A549 (cell line): ENCODE results near the gene MYLK. TPM values are rescaled to one million over a fixed set of nuclear protein-coding genes. Genes with fewer than 3 reads are reported as not detected.

ENCODE experiments used
- ATAC-seq, 2 experiments: fragments of 200-7000 bp in 1 of 2; fragments of >200 bp in 1 of 2; cut with Nextera tagmentation in 1 of 2; cut with Tn5 transposase in 1 of 2; 3 replicates each; pipeline versions ENCODE4 v1.8.0 to v1.9.1; 2018 to 2020; ENCODE audit warnings: mild to moderate bottlenecking in 1 of 2, moderate library complexity in 1 of 2
- CTCF ChIA-PET: fragments of 300-600 bp; sonication (Branson Sonifier 250); formaldehyde crosslinking; extraction: SDS; loops from one replicate; lab custom pipeline; 2021; ENCODE audit warnings: antibody characterized with exemption, inconsistent platforms; lab: Yijun Ruan, JAX
- POLR2A ChIA-PET: fragments of 350-600 bp; formaldehyde crosslinking; extraction: SDS; loops from one replicate; lab custom pipeline; 2021; ENCODE audit warnings: antibody characterized with exemption, inconsistent platforms; lab: Yijun Ruan, JAX
- DNase-seq, 2 experiments: peaks; one replicate each; pipeline versions ENCODE4 v3.0.0 to v3.0.0-alpha.2; 2011 to 2016; ENCODE audit warnings: low read depth in 1 of 2, low spot score in 1 of 2
- FAIRE-seq: peaks from 2 replicates; lab custom pipeline; 2011; peaks lifted over from hg19 to GRCh38; lab: Jason Lieb, UNC
- H3K27ac ChIP-seq, 2 experiments: fragments of >200 bp; sonication (Bioruptor Twin); formaldehyde crosslinking; 3 replicates each; pipeline ENCODE4 v1.5.1; 2016 to 2017
- H3K4me1 ChIP-seq: fragments of >200 bp; sonication (Bioruptor Twin); formaldehyde crosslinking; 3 replicates; pipeline ENCODE4 v1.6.1; 2016
- H3K4me2 ChIP-seq: fragments of >200 bp; sonication (Bioruptor Twin); formaldehyde crosslinking; 3 replicates; pipeline ENCODE4 v1.6.1; 2016
- H3K4me3 ChIP-seq: fragments of >200 bp; sonication (Bioruptor Twin); formaldehyde crosslinking; 3 replicates; pipeline ENCODE4 v1.5.1; 2016
- H3K9me3 ChIP-seq: fragments of >200 bp; sonication (Bioruptor Twin); formaldehyde crosslinking; 3 replicates; pipeline ENCODE4 v1.6.1; 2016
- EP300 ChIP-seq, 2 experiments: fragments of >200 bp; sonication (Bioruptor Twin); formaldehyde crosslinking; IDR thresholded peaks; 2 replicates in 1 of 2; 3 replicates in 1 of 2; pipeline ENCODE4 v1.6.1; 2016 to 2017
- FOSB ChIP-seq: fragments of 250-450 bp; sonication (Bioruptor Pico); IDR thresholded peaks from 2 replicates; pipeline ENCODE4 v1.5.0; 2020; ENCODE audit warnings: mild to moderate bottlenecking, moderate library complexity
- FOXS1 ChIP-seq: fragments of 250-450 bp; sonication (Bioruptor Pico); IDR thresholded peaks from 2 replicates; pipeline ENCODE4 v1.5.0; 2020; ENCODE audit warnings: mild to moderate bottlenecking, moderate library complexity
- HDAC2 ChIP-seq: fragments of 200-600 bp; sonication (generic); IDR thresholded peaks from 2 replicates; pipeline ENCODE4 v1.6.1; 2016
- JUN ChIP-seq, 2 experiments: fragments of >200 bp; sonication (Bioruptor Twin); formaldehyde crosslinking; IDR thresholded peaks; 2 replicates in 1 of 2; 3 replicates in 1 of 2; pipeline ENCODE4 v1.6.1; 2016 to 2017
- JUNB ChIP-seq: fragments of >200 bp; sonication (Bioruptor Twin); formaldehyde crosslinking; IDR thresholded peaks from 2 replicates; pipeline ENCODE4 v1.6.1; 2016
- RARB ChIP-seq: fragments of 250-450 bp; sonication (Bioruptor Pico); IDR thresholded peaks from 2 replicates; pipeline ENCODE4 v1.8.0; 2021; ENCODE audit warnings: mild to moderate bottlenecking, moderate library complexity
- ZC3H11A ChIP-seq: fragments of 450-650 bp; IDR thresholded peaks from 2 replicates; pipeline ENCODE4 v1.6.1; 2014; ENCODE audit warnings: antibody characterized with exemption, mild to moderate bottlenecking
- ZSCAN20 ChIP-seq: fragments of 250-450 bp; sonication (Bioruptor Pico); IDR thresholded peaks from 2 replicates; pipeline ENCODE4 v1.8.0; 2022; ENCODE audit warnings: mild to moderate bottlenecking, moderate library complexity
- WGBS: methylation state at CpG from one replicate; pipeline ENCODE4 v1.1.6; 2017; ENCODE audit errors: missing lambda C conversion rate; 5-methylcytosine and 5-hydroxymethylcytosine counted together
- polyA plus RNA-seq, 4 experiments: library from polyadenylated mRNA; depleted of rRNA in 3 of 4; stranded (reverse); fragments of >200 nt; fragmentation: RNase III in 1 of 4; extraction: RNeasy Plus Mini Kit Qiagen cat#74134 plus additional on column Dnase treatment in 1 of 4; gene quantifications; 2 replicates in 3 of 4; 3 replicates in 1 of 4; pipeline ENCODE4 v1.2.3, GENCODE V29; 2011 to 2017
- TF ChIP-seq, protein P1 (sequence below): fragments of 200-600 bp; sonication (generic); IDR thresholded peaks from 2 replicates; pipeline ENCODE4 v1.6.1; 2016; ENCODE audit warnings: antibody characterized with exemption, mild to moderate bottlenecking, moderate library complexity
- TF ChIP-seq, protein P2 (sequence below): IDR thresholded peaks from 2 replicates; pipeline ENCODE4 v1.6.1; 2012
- TF ChIP-seq, protein P3 (sequence below): fragments of >200 bp; sonication (Bioruptor Twin); formaldehyde crosslinking; IDR thresholded peaks from 2 replicates; pipeline ENCODE4 v1.6.1; 2016
- TF ChIP-seq, protein P4 (sequence below): fragments of >200 bp; sonication (Bioruptor Twin); formaldehyde crosslinking; IDR thresholded peaks from 3 replicates; pipeline ENCODE4 v1.5.1; 2016
- TF ChIP-seq, protein P5 (sequence below): fragments of 250-450 bp; sonication (Bioruptor Pico); IDR thresholded peaks from 2 replicates; pipeline ENCODE4 v1.5.0; 2021; ENCODE audit warnings: mild to moderate bottlenecking, moderate library complexity, borderline replicate concordance
- TF ChIP-seq, protein P6 (sequence below): IDR thresholded peaks from 2 replicates; pipeline ENCODE4 v1.6.1; 2012

The MYLK gene
- polyA plus RNA-seq, 2 of the 4 experiments (the other 2 are of a cell fraction) = 16.9 to 17.4 TPM

DNA sequence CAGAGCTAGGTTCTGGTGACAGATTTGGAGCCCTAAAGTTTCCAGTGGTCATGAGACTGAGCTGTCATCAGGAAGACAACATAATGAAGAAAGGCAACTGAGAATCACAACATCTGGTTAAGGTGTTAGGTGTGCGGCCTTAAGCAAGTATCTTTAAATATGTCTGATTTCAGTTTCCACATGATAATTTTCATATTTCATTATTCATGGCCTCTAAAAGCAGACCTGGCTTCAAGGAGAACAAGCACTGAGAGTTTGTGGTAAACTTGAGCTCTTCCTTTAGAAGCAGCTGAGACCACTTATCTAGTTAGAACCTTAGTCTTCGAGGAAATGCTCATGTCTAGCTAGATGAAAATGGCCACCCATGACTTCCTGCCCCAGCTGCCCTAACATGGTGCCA, 25.7 kb upstream of the MYLK start:
- TF ChIP-seq, protein P1, sequence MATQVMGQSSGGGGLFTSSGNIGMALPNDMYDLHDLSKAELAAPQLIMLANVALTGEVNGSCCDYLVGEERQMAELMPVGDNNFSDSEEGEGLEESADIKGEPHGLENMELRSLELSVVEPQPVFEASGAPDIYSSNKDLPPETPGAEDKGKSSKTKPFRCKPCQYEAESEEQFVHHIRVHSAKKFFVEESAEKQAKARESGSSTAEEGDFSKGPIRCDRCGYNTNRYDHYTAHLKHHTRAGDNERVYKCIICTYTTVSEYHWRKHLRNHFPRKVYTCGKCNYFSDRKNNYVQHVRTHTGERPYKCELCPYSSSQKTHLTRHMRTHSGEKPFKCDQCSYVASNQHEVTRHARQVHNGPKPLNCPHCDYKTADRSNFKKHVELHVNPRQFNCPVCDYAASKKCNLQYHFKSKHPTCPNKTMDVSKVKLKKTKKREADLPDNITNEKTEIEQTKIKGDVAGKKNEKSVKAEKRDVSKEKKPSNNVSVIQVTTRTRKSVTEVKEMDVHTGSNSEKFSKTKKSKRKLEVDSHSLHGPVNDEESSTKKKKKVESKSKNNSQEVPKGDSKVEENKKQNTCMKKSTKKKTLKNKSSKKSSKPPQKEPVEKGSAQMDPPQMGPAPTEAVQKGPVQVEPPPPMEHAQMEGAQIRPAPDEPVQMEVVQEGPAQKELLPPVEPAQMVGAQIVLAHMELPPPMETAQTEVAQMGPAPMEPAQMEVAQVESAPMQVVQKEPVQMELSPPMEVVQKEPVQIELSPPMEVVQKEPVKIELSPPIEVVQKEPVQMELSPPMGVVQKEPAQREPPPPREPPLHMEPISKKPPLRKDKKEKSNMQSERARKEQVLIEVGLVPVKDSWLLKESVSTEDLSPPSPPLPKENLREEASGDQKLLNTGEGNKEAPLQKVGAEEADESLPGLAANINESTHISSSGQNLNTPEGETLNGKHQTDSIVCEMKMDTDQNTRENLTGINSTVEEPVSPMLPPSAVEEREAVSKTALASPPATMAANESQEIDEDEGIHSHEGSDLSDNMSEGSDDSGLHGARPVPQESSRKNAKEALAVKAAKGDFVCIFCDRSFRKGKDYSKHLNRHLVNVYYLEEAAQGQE = no peak
- TF ChIP-seq EP300 (IDR thresholded peaks at IDR 0.05) (no peak), RARB (CRISPR knock-in tag) (no peak), FOSB (no peak), JUNB (no peak), JUN (IDR thresholded peaks at IDR 0.05) (no peak), ZC3H11A (no peak), HDAC2 (no peak)
- TF ChIP-seq, protein P2, sequence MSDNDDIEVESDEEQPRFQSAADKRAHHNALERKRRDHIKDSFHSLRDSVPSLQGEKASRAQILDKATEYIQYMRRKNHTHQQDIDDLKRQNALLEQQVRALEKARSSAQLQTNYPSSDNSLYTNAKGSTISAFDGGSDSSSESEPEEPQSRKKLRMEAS = no peak
- TF ChIP-seq, protein P3, sequence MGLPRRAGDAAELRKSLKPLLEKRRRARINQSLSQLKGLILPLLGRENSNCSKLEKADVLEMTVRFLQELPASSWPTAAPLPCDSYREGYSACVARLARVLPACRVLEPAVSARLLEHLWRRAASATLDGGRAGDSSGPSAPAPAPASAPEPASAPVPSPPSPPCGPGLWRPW = no peak
- TF ChIP-seq, protein P4, sequence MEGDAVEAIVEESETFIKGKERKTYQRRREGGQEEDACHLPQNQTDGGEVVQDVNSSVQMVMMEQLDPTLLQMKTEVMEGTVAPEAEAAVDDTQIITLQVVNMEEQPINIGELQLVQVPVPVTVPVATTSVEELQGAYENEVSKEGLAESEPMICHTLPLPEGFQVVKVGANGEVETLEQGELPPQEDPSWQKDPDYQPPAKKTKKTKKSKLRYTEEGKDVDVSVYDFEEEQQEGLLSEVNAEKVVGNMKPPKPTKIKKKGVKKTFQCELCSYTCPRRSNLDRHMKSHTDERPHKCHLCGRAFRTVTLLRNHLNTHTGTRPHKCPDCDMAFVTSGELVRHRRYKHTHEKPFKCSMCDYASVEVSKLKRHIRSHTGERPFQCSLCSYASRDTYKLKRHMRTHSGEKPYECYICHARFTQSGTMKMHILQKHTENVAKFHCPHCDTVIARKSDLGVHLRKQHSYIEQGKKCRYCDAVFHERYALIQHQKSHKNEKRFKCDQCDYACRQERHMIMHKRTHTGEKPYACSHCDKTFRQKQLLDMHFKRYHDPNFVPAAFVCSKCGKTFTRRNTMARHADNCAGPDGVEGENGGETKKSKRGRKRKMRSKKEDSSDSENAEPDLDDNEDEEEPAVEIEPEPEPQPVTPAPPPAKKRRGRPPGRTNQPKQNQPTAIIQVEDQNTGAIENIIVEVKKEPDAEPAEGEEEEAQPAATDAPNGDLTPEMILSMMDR = no peak
- TF ChIP-seq, protein P5, sequence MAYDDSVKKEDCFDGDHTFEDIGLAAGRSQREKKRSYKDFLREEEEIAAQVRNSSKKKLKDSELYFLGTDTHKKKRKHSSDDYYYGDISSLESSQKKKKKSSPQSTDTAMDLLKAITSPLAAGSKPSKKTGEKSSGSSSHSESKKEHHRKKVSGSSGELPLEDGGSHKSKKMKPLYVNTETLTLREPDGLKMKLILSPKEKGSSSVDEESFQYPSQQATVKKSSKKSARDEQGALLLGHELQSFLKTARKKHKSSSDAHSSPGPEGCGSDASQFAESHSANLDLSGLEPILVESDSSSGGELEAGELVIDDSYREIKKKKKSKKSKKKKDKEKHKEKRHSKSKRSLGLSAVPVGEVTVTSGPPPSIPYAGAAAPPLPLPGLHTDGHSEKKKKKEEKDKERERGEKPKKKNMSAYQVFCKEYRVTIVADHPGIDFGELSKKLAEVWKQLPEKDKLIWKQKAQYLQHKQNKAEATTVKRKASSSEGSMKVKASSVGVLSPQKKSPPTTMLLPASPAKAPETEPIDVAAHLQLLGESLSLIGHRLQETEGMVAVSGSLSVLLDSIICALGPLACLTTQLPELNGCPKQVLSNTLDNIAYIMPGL (CRISPR knock-in tag) = no peak
- TF ChIP-seq, protein P6, sequence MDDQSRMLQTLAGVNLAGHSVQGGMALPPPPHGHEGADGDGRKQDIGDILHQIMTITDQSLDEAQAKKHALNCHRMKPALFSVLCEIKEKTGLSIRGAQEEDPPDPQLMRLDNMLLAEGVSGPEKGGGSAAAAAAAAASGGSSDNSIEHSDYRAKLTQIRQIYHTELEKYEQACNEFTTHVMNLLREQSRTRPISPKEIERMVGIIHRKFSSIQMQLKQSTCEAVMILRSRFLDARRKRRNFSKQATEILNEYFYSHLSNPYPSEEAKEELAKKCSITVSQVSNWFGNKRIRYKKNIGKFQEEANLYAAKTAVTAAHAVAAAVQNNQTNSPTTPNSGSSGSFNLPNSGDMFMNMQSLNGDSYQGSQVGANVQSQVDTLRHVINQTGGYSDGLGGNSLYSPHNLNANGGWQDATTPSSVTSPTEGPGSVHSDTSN = no peak
- TF ChIP-seq, all 56 proteins: peak for 0
- FAIRE-seq (no peak), ATAC-seq (no peak), DNase-seq (no peak)
- H3K9me3 ChIP-seq = no peaks in the 10 kb centered on the region
- no peak overlapping the region for H3K4me3 ChIP-seq
- no peak overlapping the region for H3K27ac ChIP-seq
- no peak overlapping the region for H3K4me2 ChIP-seq
- ChIA-PET POLR2A (no interaction called here), CTCF (interaction anchor here (1.6 kb wide), 1 partner anchor 21 kb away, joined by 4 read pairs; no protein-coding TSS in a partner anchor)
- 90% methylated on average over 2 of the region's 2 CpGs for WGBS
- H3K4me1 ChIP-seq = no peaks in the 10 kb centered on the region

DNA sequence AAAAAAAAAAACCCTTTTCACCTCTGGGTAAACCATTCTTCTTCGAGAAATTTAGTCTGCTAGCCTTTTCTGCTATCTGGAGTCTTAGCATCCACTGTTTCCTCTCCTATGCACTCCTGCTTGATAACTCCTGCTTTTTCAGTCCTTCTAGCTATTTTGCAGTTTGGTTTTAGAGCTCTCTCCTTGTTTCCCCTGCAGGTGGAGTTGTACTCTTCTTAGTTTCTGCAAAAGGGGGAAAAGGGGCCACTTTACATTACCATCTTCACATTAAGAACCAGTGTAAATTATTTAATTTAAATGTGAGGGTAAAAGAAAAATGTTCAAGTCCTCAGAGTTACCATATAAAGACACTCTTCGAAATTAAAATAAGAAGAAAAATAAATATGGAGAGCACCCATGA, 23.6 kb upstream of the MYLK start:
- DNase-seq = no peak
- H3K27ac ChIP-seq = no peak overlapping the region
- WGBS = 64% methylated on average over 2 of the region's 2 CpGs
- no peaks in the 10 kb centered on the region for H3K9me3 ChIP-seq
- no peak for FAIRE-seq
- TF ChIP-seq, protein P6 = no peak
- TF ChIP-seq ZSCAN20 (CRISPR knock-in tag) = no peak
- TF ChIP-seq FOXS1 (CRISPR knock-in tag) = no peak
- H3K4me3 ChIP-seq = no peak overlapping the region
- ChIA-PET POLR2A (no interaction called here), CTCF (interaction anchor here (0.7 kb wide), 1 partner anchor 1957 kb away, joined by 4 read pairs; no protein-coding TSS in a partner anchor)
- no peak for ATAC-seq
- no peaks in the 10 kb centered on the region for H3K4me1 ChIP-seq
- H3K4me2 ChIP-seq = no peak overlapping the region
